GM12874 (cell line): ENCODE measurements around the gene ZBTB16.

Experiments
- TF ChIP-seq, protein P1 (sequence below): IDR thresholded peaks from 2 replicates; pipeline ENCODE4 v1.5.1; 2011; ENCODE audit warnings: low read depth, mild to moderate bottlenecking, control low read depth, low read length, moderate library complexity; ENCODE audit not compliant: insufficient read depth

ZBTB16 gene

DNA sequence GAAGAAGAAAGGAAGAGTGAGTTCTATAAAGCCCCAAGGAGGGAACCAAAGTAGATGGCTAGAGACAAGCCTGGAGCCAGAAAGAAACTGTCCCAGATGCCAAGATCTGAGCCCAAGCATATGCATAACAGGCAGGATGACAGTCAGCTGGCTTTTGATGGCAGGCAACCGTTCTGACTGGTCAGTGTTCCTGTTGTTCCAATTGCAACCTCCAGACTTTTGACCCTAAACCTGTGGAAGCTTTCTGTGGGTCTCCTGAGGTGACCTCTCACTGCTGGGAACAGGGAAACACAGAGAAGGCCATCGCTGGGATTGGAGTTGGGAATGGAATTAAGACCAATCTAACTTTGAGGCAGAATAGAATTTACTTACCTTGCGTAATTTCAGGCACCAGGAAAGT, 215.1 kb downstream of the ZBTB16 start:
- TF ChIP-seq, protein P1, sequence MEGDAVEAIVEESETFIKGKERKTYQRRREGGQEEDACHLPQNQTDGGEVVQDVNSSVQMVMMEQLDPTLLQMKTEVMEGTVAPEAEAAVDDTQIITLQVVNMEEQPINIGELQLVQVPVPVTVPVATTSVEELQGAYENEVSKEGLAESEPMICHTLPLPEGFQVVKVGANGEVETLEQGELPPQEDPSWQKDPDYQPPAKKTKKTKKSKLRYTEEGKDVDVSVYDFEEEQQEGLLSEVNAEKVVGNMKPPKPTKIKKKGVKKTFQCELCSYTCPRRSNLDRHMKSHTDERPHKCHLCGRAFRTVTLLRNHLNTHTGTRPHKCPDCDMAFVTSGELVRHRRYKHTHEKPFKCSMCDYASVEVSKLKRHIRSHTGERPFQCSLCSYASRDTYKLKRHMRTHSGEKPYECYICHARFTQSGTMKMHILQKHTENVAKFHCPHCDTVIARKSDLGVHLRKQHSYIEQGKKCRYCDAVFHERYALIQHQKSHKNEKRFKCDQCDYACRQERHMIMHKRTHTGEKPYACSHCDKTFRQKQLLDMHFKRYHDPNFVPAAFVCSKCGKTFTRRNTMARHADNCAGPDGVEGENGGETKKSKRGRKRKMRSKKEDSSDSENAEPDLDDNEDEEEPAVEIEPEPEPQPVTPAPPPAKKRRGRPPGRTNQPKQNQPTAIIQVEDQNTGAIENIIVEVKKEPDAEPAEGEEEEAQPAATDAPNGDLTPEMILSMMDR = no peak

DNA sequence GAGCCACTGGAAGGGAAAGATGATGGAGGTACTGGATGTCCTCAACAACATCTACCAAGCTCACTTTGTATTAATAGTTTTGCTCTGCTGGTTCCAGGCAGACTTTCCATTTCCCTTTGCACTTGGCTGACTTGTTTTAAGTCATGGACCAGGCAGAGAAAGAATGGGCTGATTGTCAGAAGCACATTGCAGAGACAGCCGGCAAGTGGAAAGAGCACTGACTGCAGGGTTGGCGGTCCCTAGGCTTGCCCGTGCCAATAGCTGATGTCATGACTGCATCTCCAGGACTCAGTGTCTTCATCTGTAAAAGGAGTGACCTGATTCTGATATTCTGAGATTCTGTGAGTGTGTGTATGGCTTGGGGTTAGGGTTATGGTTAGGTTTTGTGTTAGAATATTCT, 215.8 kb downstream of the ZBTB16 start:
- TF ChIP-seq, protein P1 = no peak

DNA sequence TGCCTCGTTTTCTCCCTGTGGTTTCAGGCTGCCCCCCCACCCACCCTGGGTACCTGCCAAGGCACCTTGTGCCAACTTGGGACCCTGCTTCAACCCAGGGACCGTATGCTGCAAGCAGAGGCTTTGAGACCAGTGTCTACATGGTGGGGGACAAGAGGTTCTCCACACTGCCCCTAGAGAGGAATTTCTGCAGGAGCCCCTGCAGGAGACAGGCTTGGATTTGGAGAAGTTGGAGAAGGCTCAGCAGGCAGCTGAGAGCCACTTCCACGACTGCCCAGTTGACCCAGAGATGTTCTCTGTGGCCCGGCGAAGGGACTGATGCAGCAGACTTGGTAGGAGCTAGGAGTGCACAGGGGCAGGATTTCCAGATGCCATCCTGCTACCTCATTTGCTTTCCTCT, 216.6 kb downstream of the ZBTB16 start:
- TF ChIP-seq, protein P1 = no peak

DNA sequence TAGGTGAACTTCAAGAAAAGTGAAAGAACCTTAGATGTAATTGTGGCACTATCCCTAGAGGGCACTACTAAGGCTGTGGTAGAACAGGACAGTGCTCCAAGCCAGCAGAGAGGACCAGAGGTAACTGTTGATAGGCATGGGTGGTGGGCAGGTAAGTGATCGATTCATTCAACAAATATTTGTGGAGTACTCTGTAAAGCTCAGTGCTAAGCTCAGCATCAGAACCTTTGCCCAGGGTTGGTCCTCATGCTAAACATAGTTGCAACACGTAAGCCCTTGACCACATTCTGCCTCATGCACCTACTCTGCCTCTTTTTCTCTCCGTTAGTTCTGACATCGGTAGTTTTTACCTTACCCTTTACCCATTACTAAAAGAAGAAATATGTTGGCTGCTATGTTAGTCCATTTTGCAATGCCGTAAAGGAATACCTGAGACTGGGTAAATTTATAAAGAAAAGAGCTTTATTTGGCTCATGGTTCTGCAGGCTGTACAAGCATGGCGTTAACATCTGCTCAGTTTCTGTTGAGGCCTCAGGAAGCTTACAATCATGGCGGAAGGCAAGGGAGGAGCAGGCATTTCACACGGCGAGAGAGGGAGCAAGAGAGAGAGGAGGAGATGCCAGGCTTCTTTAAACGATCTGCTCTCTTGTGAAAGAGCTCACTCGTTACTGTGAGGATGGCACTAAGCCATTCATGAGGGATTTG, 218.3 kb downstream of the ZBTB16 start:
- TF ChIP-seq, protein P1 = no peak

DNA sequence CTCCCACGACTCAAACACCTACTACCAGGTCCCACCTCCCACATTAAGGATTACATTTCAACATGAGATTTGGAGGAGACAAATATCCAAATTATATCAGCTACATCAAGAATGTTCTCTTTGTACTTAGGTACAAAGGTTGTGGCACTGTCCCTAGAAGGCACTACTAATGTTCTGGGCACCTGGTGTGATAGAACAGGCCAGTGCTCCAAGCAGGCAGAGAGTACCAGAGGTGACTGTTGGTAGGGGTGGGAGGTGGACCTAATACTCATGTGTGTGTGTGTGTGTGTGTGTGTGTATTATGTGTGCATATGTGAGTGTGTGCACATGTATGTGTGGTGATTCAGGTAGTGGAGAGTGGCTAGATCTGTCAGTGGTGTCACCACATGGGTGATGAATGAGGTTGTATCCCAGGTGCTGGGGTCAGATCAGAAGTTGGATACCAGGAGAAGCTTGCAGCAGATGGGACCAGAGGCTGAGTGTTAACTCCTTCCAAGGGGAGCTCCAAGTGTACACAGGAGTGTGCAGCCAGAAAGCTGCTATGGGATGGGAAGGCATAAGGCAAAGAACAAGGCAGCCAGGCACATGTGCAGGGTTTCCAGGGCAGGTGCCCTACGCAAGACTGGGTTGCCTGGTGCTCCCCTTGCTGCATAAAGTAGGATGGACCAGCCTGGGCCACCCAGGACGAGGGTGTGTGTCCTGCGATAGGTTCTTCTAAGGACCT, 219.0 kb downstream of the ZBTB16 start:
- TF ChIP-seq, protein P1 = no peak

DNA sequence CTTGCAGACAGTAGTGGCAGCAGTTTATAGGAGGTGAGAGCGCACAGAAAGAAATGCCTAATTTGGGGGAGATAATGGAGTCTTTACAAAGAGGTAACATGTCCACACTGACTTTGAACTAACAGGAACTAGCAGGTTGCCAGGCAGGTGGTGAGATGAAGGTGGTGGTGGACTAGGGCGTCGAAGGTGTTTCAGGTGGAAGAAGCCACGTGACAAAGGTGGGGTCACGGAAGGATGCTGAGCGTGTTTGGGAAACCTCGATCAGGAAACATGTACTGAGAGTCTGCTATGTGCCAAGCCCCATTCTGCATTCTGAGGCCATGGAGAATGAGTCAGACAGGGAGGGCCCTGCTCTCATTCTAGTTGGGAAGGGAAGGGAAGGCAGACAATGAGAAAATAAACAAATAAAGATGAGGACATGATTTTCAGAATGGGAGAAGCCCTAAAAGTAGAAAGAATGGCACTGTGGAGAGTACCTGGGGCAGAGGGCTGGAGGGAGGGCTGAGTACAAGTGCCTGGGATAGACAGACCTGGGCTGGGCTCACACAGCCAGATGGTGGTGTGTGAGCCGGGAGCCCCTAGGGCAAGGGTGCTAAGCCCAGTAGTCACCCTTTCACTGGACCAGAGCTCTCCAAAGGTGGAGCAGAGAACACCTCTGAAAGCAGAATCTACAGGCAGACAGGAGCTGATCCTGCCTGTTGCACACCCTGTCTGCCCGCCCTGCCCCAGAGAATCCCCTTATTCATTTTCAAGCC, 220.5 kb downstream of the ZBTB16 start:
- TF ChIP-seq, protein P1 = no peak

DNA sequence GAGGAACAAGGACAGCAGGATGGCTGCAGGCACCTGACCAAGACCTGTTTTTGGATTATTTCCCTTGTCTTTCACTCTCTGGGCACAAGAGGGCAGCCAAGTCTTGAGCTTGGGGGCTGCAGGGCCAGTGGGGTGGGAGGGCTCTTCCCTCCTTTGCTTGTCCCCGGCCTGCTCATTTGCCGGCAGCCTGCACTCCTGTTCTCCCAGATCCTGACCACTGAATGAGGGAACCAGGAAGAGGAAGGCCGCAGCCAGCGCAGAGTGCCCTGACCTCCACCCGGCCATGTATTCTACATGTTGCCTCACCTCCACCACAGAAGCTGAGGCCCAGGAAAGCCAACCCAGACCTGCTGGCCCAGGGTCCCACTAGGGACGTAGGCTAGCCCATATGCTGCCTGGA, 221.2 kb downstream of the ZBTB16 start:
- TF ChIP-seq, protein P1 = peak; percentile 49
